CMK (cell line): ENCODE results near the gene S100A2.

Source experiments
- DNase-seq: peaks from one replicate; pipeline ENCODE4 v3.0.0-alpha.2; 2010; ENCODE audit warnings: low read depth

S100A2 gene

GRCh38 chr1:153565529-153566374 lies at the start of gene S100A2:
TSS of gene S100A2 (minus strand) at chr1:153565844. CDS start at chr1:153563877, 1,967 bp downstream.
- DNase-seq: no peak

GRCh38 chr1:153615406-153615805 lies 49.8 kb upstream of the S100A2 start:
- DNase-seq: no peak

GRCh38 chr1:153614906-153615305 lies 49.3 kb upstream of the S100A2 start:
- DNase-seq: no peak

- DNase-seq: no peak
Measured at GRCh38 chr1:153614189-153614900, 48.7 kb upstream of the S100A2 start.

- no peak for DNase-seq
Measured at GRCh38 chr1:153613406-153613805, 47.8 kb upstream of the S100A2 start.

GRCh38 chr1:153612755-153613331 lies 47.2 kb upstream of the S100A2 start, which contains the start of gene S100A16:
TSS of gene S100A16 (minus strand) at chr1:153613137. CDS start at chr1:153608151, 4,986 bp downstream.
- no peak for DNase-seq

GRCh38 chr1:153612111-153612754 lies 46.6 kb upstream of the S100A2 start:
- no peak for DNase-seq

- DNase-seq: no peak
Measured at GRCh38 chr1:153611356-153611755, 45.7 kb upstream of the S100A2 start.

- no peak for DNase-seq
Measured at GRCh38 chr1:153610811-153611301, 45.2 kb upstream of the S100A2 start.

- DNase-seq: no peak
Measured at GRCh38 chr1:153610334-153610733, 44.7 kb upstream of the S100A2 start.

- no peak for DNase-seq
Measured at GRCh38 chr1:153609585-153609907, 43.9 kb upstream of the S100A2 start.

- DNase-seq: no peak
Measured at GRCh38 chr1:153608742-153609584, 43.3 kb upstream of the S100A2 start.

GRCh38 chr1:153608089-153608682 lies 42.5 kb upstream of the S100A2 start:
- no peak for DNase-seq

- DNase-seq: no peak
Measured at GRCh38 chr1:153607381-153607780, 41.7 kb upstream of the S100A2 start.

- DNase-seq: no peak
Measured at GRCh38 chr1:153606194-153606593, 40.5 kb upstream of the S100A2 start.

GRCh38 chr1:153602749-153603148 lies 37.1 kb upstream of the S100A2 start:
- no peak for DNase-seq

GRCh38 chr1:153599847-153600246 lies 34.2 kb upstream of the S100A2 start:
- DNase-seq: no peak

GRCh38 chr1:153598309-153599172 lies 32.9 kb upstream of the S100A2 start:
- DNase-seq: no peak

GRCh38 chr1:153597206-153597605 lies 31.6 kb upstream of the S100A2 start:
- DNase-seq: no peak

GRCh38 chr1:153592748-153593147 lies 27.1 kb upstream of the S100A2 start:
- DNase-seq: no peak
